ENCODE data around the gene VAV2. TPM values are rescaled to one million over a fixed set of nuclear protein-coding genes. Genes with fewer than 3 reads are reported as not detected.
"Not testable (repeated sequence)": the region's sequence is repeated elsewhere in the genome, so short reads cannot be mapped to it uniquely, and the experiment has no call there.

The VAV2 gene
- total and polyA plus RNA-seq, 12 donors = 2.9 to 7.1 (median 5.0) TPM

DNA sequence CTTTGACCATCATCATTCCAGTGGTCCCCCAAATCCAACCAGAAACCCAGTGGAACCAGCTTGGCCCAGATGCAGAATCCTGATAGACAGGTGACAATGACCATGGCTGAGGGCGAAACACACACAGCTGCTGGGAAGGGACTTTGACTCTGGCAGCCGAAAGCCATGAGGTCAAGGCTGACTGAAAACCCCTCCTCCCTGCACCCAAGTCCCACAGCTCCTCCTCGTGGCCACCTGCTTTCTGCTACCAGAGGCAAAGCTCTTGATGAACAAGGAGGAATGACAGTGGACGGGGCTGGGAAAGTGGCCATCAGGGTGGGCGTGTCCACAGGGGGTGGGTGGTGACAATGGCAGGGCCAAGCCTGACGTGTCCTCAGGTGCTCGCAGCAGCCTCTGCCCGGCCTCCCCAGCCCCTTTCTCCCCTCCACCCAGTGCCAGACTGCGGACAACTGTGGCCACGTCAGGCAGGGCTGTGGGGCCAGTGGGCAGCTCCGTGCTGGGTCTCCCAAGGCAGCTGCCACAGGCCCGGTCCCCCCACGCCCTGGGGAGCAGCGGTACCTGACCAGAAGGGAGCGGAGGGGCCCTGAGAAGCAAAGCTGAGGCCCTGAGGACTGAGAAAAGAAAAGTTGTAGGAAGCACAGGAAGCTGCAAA lies 223.1 kb downstream of the VAV2 start:
- ATAC-seq (peak in 3 of 8 donors; percentile 7 to 40 (median 18)), DNase-seq (peak in 1 of 2 donors; percentile 4)
- intact Hi-C loops (cut with DNase I) = no loop called here
- Histone ChIP-seq H3K27ac (no peak overlapping the region), H3K27me3 (no peaks in the 10 kb centered on the region), H3K4me1 (no peaks in the 10 kb centered on the region), H3K4me3 (no peak overlapping the region), H3K36me3 (peaks cover 0 to 62% (median 11%) of the 10 kb centered on the region in 9 donors), H3K9me3 (peaks cover 0 to 40% (median 12%) of the 10 kb centered on the region in 11 donors)
- TF ChIP-seq, protein P1, sequence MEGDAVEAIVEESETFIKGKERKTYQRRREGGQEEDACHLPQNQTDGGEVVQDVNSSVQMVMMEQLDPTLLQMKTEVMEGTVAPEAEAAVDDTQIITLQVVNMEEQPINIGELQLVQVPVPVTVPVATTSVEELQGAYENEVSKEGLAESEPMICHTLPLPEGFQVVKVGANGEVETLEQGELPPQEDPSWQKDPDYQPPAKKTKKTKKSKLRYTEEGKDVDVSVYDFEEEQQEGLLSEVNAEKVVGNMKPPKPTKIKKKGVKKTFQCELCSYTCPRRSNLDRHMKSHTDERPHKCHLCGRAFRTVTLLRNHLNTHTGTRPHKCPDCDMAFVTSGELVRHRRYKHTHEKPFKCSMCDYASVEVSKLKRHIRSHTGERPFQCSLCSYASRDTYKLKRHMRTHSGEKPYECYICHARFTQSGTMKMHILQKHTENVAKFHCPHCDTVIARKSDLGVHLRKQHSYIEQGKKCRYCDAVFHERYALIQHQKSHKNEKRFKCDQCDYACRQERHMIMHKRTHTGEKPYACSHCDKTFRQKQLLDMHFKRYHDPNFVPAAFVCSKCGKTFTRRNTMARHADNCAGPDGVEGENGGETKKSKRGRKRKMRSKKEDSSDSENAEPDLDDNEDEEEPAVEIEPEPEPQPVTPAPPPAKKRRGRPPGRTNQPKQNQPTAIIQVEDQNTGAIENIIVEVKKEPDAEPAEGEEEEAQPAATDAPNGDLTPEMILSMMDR (IDR thresholded peaks at IDR 0.05) = no peak
- 90 to 92% methylated on average over 15 of the region's 15 CpGs for WGBS, 2 donors

DNA sequence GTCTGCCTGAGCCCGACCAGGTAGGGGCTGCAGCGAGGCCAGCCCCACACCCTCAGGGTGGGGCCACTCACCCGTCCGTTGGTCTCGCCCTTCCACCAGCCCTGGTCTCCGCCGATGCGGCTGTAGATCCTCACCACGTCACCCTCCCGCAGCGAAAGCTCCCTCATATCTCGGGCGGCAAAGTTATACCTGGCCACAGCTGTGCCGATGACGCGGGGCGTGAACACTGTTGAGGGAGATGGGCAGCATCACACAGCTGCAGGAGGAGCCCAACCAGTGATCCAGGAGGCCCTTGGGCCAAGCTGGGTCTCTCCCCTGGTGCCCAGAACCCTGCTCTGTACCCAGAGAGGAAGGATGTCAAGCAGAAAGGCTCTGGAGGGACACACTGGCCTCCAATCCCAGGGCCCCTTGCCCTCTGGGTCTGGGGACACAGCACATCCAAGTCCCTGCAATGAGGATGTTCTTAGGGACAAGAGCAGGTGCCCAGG lies 223.7 kb downstream of the VAV2 start:
- intact Hi-C loops (cut with DNase I) = no loop called here
- Histone ChIP-seq H3K27ac (no peak overlapping the region), H3K9me3 (peaks cover 0 to 36% (median 12%) of the 10 kb centered on the region in 11 donors), H3K4me3 (no peak overlapping the region), H3K36me3 (peaks cover 0 to 62% (median 9%) of the 10 kb centered on the region in 9 donors), H3K4me1 (no peaks in the 10 kb centered on the region), H3K27me3 (no peaks in the 10 kb centered on the region)
- TF ChIP-seq, protein P1 (IDR thresholded peaks at IDR 0.05) = no peak
- ATAC-seq = peak in 1 of 8 donors; percentile 14
- 96 to 98% methylated on average over 17 of the region's 17 CpGs for WGBS, 2 donors
- no peak for DNase-seq

DNA sequence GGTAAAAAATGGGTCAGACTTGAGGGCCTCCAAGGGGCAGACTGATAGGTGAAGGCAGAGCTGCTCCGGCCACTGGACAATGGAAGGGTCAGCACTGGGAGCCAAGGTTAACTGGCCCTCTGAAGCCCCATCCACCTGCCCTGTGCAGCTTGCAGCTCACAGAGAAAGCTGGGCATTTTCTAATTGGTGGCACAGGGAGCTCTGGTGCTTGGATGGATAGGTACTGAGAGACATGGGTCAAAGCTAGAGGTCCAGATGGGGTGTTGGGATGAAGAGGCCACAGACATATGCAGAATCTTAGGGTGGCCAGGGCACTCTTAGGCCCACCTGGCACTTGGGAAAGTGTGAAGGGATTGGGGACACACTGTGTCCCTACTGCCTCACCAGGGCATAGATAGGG lies 224.5 kb downstream of the VAV2 start:
- ATAC-seq = no peak
- Histone ChIP-seq H3K27me3 (no peaks in the 10 kb centered on the region), H3K27ac (no peak overlapping the region), H3K9me3 (peaks cover 0 to 36% (median 12%) of the 10 kb centered on the region in 11 donors), H3K4me1 (no peaks in the 10 kb centered on the region), H3K36me3 (peaks cover 0 to 66% (median 10%) of the 10 kb centered on the region in 9 donors), H3K4me3 (no peak overlapping the region)
- WGBS, 2 donors = 95 to 100% methylated on average over 1 of the region's 1 CpG
- TF ChIP-seq, protein P1 (IDR thresholded peaks at IDR 0.05) = no peak
- intact Hi-C loops (cut with DNase I) = no loop called here
- peak in 1 of 2 donors; percentile 1 for DNase-seq

DNA sequence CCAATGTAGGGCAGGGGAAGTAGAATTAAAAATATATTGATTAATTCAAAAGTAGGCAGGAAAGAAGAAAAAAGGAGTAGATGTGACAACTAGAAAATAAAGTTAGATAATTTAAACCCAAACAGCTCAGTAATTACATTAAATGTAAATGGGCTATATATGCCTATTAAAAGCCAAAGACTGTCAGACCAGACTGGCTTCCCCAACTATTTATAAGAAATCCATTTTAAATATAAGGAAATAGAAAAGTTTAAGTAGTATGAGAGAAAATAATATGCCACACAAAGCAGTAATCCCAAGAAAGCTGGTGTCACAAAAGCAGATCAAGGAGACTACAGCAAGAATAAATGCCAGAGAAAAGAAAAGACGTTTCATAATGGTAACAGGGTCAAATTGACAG lies 225.1 kb downstream of the VAV2 start:
- intact Hi-C loops (cut with DNase I) = no loop called here
- TF ChIP-seq, protein P1 (IDR thresholded peaks at IDR 0.05) = no peak
- ATAC-seq = no peak

DNA sequence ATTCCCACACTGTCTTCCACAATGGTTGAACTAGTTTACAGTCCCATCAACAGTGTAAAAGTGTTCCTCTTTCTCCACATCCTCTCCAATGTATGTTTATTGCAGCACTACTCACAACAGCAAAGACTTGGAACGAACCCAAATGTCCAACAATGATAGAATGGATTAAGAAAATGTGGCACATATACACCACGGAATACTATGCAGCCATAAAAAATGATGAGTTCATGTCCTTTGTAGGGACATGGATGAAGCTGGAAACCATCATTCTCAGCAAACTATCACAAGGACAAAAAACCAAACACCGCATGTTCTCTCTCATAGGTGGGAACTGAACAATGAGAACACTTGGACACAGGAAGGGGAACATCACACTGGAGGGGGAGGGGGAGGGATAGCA lies 225.9 kb downstream of the VAV2 start:
- H3K27ac ChIP-seq; H3K27me3 ChIP-seq; H3K4me1 ChIP-seq; H3K4me3 ChIP-seq; intact Hi-C loops (cut with DNase I); DNase-seq; ATAC-seq: not testable (repeated sequence)
- WGBS, 2 donors = 86 to 98% methylated on average over 3 of the region's 3 CpGs
- Histone ChIP-seq H3K36me3 (peaks cover 0 to 69% (median 10%) of the 10 kb centered on the region in 9 donors), H3K9me3 (peaks cover 0 to 36% (median 12%) of the 10 kb centered on the region in 11 donors)

More for the DNA sequence above, 225.1 kb downstream of the VAV2 start:
- no peaks in the 10 kb centered on the region for H3K4me1 ChIP-seq
- peaks cover 0 to 63% (median 10%) of the 10 kb centered on the region in 9 donors for H3K36me3 ChIP-seq
- WGBS, 2 donors = 94 to 98% methylated on average over 1 of the region's 1 CpG
- H3K9me3 ChIP-seq = peaks cover 0 to 36% (median 12%) of the 10 kb centered on the region in 11 donors
- no peak overlapping the region for H3K27ac ChIP-seq
- H3K4me3 ChIP-seq = no peak overlapping the region
- DNase-seq = no peak
- H3K27me3 ChIP-seq = no peaks in the 10 kb centered on the region
